Skeletal muscle tissue (tissue), 4 donors: ENCODE results near the gene OR2V2. TPM values are rescaled to one million over a fixed set of nuclear protein-coding genes. Genes with fewer than 3 reads are reported as not detected.
"Not testable (repeated sequence)": the region's sequence is repeated elsewhere in the genome, so short reads cannot be mapped to it uniquely, and the experiment has no call there.

Source experiments
- H3K27ac ChIP-seq: one replicate; pipeline ENCODE4 v1.7.0; 2013; ENCODE audit warnings: mild to moderate bottlenecking, low read depth, low read length, inconsistent platforms
- H3K27me3 ChIP-seq, 3 donors: one replicate each; pipeline ENCODE4 v1.7.0; 2013; ENCODE audit warnings: low read length in 3 of 3; ENCODE audit not compliant: control insufficient read depth in 3 of 3, insufficient read depth in 3 of 3
- H3K36me3 ChIP-seq, 3 donors: one replicate each; pipeline ENCODE4 v1.7.0; 2013; ENCODE audit warnings: low read length in 3 of 3; ENCODE audit not compliant: control insufficient read depth in 3 of 3, insufficient read depth in 3 of 3
- H3K4me1 ChIP-seq, 3 donors: one replicate each; pipeline ENCODE4 v1.7.0; 2013; ENCODE audit warnings: low read length in 3 of 3, mild to moderate bottlenecking in 3 of 3; ENCODE audit not compliant: control insufficient read depth in 3 of 3, insufficient read depth in 3 of 3
- H3K4me3 ChIP-seq, 3 donors: one replicate each; pipeline ENCODE4 v1.7.0; 2013; ENCODE audit warnings: low read length in 3 of 3
- H3K9ac ChIP-seq, 3 donors: one replicate each; pipeline ENCODE4 v1.7.0; 2013; ENCODE audit warnings: low read length in 3 of 3, mild to moderate bottlenecking in 3 of 3, moderate library complexity in 2 of 3, low read depth in 1 of 3
- H3K9me3 ChIP-seq, 3 donors: one replicate each; pipeline ENCODE4 v1.7.0; 2013; ENCODE audit warnings: low read length in 3 of 3; ENCODE audit not compliant: control insufficient read depth in 3 of 3
- total RNA-seq: library from RNA; depleted of rRNA; stranded (reverse); fragments of >200 nt; gene quantifications from one replicate; pipeline ENCODE4 v1.2.3, GENCODE V29; 2014
- donor health status: Osteomylitis.

Gene OR2V2
- total RNA-seq, 1 donor from 2014 or later, result not detected

DNA sequence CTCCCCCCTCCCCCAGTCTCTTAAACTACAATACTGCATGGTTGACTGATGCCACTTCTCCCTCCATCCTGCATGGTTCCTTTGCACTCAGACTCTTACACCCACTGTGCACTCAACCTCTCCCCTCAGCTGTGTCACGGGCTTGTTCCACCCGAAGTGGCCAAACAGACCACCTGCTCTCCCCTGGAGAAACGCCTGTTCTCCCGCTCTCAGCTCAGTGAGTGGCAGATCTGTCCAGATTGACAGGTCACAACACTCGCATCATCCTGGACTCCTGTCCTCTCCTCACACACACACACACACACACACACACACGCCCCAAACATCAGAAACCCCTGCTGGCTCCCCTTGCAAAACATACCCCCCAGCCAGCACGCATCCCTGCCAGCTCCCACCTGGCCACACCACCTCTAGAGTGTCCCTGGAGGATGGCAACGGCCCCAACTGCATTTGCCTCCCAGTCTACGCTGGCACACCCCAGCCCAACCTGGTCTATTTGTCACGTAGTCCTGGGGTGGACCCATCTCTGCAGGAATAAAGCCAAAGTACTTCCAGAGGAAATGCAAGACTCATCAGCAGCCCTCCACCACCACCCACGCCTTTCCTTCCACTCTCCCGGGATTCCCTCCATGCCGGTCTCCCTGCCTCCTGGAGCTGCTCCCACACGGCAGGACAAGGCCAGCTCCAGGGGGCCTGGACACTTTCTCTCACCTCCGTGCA is 19.3 kb upstream of the OR2V2 start:
- H3K27me3 ChIP-seq, result peaks cover 42 to 57% (median 45%) of the 10 kb centered on the region in 3 donors

DNA sequence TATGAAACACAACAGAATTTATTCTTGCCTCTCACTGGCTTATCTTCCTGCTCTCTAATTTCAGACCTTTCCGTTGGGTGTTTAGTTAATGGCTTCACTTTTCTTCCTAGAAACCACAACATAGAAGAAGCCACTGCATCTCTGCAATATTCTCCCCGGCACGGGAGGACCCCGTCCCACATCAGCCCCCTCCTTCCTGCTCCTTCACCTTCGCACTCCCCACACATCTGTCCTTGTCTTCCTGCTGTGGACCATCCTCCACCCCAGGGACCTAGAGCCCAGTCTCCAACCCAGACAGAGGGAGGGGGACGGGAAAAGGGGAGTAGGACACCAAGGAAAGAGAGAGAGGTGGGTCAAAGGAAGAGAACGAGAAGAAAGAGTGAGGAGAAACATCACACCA is 17.8 kb upstream of the OR2V2 start:
- Histone ChIP-seq H3K4me1 (no peaks in the 10 kb centered on the region), H3K27me3 (peaks cover 37 to 58% (median 45%) of the 10 kb centered on the region in 3 donors), H3K9ac (no peak overlapping the region), H3K27ac (no peak overlapping the region), H3K9me3 (no peaks in the 10 kb centered on the region), H3K36me3 (no peaks in the 10 kb centered on the region), H3K4me3 (no peak overlapping the region)

More for the DNA sequence above, 19.3 kb upstream of the OR2V2 start:
- no peaks in the 10 kb centered on the region for H3K4me1 ChIP-seq
- H3K27ac ChIP-seq, result no peak overlapping the region
- no peak overlapping the region for H3K9ac ChIP-seq
- no peaks in the 10 kb centered on the region for H3K36me3 ChIP-seq
- H3K4me3 ChIP-seq, result no peak overlapping the region
- H3K9me3 ChIP-seq, result no peaks in the 10 kb centered on the region

DNA sequence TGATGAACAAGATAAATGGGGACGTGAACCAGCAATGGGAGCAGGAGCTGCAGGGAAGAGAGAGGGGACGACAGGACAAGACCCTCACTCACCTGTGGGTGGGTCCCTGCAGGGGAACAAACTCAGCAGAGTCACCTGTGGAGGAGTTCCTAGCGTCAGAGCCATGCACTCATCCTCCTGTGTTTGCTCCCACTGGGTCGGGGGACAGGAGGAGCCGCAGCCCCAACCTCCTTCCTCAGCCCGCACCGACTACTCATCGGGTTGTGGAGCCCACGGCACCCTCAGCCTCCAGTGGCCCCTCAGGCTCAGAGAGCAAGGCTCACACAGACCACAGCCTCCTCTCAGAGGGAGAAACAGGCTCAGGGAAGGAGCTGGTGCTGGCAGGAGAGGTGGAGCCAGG is 17.3 kb upstream of the OR2V2 start:
- H3K9me3 ChIP-seq, H3K9ac ChIP-seq, H3K4me1 ChIP-seq, H3K27ac ChIP-seq, H3K36me3 ChIP-seq, H3K4me3 ChIP-seq: not testable (repeated sequence)
- H3K27me3 ChIP-seq, result peaks cover 37 to 53% (median 45%) of the 10 kb centered on the region in 3 donors

DNA sequence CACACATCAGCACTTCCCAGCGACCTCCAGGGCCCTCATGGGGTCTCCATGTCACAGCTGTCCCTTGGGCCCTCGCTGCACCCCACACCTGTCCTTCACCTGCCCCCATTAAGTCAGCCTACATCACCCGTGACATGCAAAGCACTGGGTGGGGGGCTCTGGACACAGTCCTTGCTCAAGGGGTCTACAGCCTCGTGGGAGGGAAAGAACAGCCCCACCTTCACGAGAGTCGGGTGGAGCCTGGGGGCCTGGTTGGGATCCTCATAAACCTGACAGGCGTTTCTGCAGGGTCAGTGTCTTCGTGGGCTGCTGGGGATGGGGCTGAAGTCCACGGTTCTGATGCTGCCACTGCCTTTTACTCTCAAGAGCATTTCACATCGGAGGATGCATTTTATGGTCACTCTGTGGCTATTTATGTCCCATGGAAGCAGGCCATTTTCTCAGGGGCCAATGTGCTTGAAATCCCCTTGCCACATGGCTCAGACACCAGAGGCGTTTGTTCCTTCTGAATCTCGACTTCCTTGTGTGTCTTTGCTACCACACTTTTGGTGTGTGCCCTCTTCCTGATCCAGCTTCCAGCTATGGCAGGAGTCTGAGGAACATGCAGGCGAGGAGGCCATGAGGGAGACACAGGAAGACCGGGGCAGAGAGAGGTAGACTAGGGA is 16.4 kb upstream of the OR2V2 start, which contains the start of gene OR2V1:
TSS of gene OR2V1 (minus strand) at position 338 of the 665 bp plus-strand sequence. CDS start 5,865 bp downstream, outside the sequence.
- Histone ChIP-seq H3K4me3 (no peak within 1 kb of the TSS), H3K36me3 (no peaks in the 10 kb centered on the region), H3K9me3 (no peaks in the 10 kb centered on the region), H3K9ac (no peak within 1 kb of the TSS), H3K27me3 (peaks cover 37 to 53% (median 45%) of the 10 kb centered on the region in 3 donors), H3K27ac (no peak within 1 kb of the TSS), H3K4me1 (no peaks in the 10 kb centered on the region)

DNA sequence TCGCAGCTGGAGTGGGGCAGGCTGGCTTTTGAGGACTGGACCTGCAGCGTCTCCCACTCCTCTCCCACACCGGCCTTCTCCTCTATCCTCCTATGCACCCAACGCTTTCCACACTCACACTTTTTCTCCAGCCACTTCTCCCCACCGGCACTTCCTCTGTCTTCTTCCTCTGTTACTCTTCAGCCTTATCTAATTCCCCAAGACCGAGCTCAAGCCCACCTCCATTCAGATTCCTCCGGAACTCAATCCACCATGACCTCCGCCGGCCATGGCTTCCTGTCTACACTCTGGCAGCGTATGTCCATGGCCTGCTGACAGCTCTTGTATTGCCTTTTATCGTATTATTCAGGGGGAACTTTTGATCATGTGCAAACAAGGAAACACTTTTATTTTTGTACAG is 15.9 kb upstream of the OR2V2 start:
- H3K27ac ChIP-seq, result no peak overlapping the region
- peaks cover 37 to 52% (median 44%) of the 10 kb centered on the region in 3 donors for H3K27me3 ChIP-seq
- no peak overlapping the region for H3K9ac ChIP-seq
- H3K4me3 ChIP-seq, result no peak overlapping the region
- H3K4me1 ChIP-seq, result no peaks in the 10 kb centered on the region
- no peaks in the 10 kb centered on the region for H3K36me3 ChIP-seq
- H3K9me3 ChIP-seq, result no peaks in the 10 kb centered on the region

DNA sequence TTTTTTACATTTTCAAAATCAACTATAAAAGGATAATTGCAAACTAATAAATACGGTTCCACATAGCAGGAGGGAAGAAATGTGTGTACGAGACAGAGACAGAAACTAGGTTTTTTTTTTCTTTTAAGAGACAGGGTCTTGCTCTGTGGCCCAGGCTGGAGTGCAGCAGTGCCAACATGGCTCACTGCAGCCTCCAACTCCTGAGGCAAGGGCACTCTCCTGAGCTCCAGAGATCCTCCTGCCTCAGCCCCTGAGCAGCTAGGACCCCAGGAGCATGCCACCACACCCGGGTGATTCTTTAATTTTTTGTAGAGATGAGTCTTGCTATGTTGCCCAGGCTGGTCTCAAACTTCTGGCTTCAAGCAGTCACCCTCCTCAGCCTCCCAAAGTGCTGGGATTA is 14.3 kb upstream of the OR2V2 start:
- Histone ChIP-seq H3K4me3 (no peak overlapping the region), H3K27ac (no peak overlapping the region), H3K36me3 (no peaks in the 10 kb centered on the region), H3K4me1 (no peaks in the 10 kb centered on the region), H3K9me3 (peaks cover 0 to 2% (median 0%) of the 10 kb centered on the region in 3 donors), H3K9ac (no peak overlapping the region), H3K27me3 (peaks cover 25 to 37% (median 28%) of the 10 kb centered on the region in 3 donors)

DNA sequence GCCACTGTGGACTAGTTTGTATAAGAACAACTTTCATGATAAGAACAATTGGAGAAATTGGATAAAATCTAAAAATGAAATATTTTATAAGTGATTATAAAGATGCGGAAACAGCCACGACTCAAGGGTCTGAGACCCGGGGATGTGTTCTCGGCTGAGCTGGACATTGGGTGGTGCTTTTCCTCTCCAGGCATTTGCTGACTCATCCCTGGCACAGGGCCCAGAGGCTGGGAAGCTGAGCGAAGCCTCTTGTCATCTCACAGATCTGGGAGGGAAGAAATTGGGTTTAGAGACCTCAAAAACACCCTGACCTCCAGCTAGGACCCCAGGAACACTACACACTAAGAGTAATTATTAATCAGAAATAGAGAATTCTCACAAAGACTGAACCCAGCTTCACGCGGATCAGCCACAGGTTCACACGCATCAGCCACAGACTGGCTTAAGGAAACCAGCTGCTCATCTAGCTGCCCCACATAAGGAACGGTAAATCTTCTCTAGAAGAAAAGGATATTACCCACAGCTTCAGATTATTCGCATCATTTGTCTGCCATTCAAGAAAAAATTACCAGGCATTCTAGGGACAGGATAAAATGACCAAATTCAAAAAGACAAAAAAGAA is 13.7 kb upstream of the OR2V2 start:
- Histone ChIP-seq H3K4me1 (no peaks in the 10 kb centered on the region), H3K9me3 (peaks cover 0 to 2% (median 0%) of the 10 kb centered on the region in 3 donors), H3K27ac (no peak overlapping the region), H3K27me3 (peaks cover 19 to 31% (median 22%) of the 10 kb centered on the region in 3 donors), H3K36me3 (no peaks in the 10 kb centered on the region), H3K4me3 (no peak overlapping the region), H3K9ac (no peak overlapping the region)

DNA sequence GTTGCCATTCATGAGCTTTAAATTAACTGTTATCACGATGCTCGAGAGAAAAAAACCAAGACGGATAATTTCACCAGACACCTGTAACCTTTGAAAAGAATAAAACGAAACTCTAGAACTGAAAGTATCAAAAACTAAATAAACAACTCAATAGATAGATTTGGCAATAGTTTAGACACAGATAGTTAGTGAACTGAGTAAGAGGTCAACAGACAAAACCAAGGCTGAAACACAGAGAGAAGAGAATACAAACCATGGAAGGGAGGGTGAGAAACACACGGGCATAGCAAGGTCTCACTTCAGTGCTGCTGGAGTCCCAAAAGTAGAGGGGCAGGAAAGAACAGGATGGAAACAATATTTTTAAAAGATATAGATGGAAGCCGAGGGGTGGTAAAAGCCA is 13.1 kb upstream of the OR2V2 start:
- peaks cover 14 to 26% (median 17%) of the 10 kb centered on the region in 3 donors for H3K27me3 ChIP-seq
- no peaks in the 10 kb centered on the region for H3K36me3 ChIP-seq
- H3K4me1 ChIP-seq, result no peaks in the 10 kb centered on the region
- H3K4me3 ChIP-seq, result no peak overlapping the region
- H3K9ac ChIP-seq, result no peak overlapping the region
- peaks cover 0 to 2% (median 0%) of the 10 kb centered on the region in 3 donors for H3K9me3 ChIP-seq
- no peak overlapping the region for H3K27ac ChIP-seq

DNA sequence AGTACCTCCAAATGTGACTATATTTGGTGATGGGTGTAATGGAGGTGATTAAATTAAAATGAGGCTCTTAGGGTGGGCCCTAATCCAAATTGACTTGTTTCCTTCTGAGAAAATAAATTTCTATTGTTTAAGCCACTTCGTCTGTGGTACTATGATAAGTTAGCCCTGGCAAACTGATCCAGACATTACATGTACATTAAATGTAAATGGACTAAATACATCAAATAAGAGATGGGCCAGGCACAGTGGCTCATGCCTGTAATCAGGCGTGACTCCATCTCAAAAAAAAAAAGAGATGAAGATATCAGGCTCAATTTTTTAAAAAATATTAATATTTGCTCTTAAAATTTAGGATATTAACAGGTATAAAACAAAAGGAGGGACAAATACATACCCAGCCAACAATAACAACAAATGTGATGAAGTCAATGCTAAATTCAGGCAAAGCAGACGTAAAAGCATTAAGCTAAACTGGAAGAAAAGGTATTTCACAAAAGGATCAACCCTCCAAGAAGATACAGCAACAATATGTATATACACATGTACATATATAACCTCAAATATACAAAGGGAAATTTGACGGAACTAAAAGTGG is 10.9 kb upstream of the OR2V2 start:
- H3K4me1 ChIP-seq, result no peaks in the 10 kb centered on the region
- H3K36me3 ChIP-seq, result no peaks in the 10 kb centered on the region
- H3K27me3 ChIP-seq, result peaks cover 5 to 7% (median 6%) of the 10 kb centered on the region in 3 donors
- H3K27ac ChIP-seq, result no peak overlapping the region
- no peak overlapping the region for H3K9ac ChIP-seq
- H3K4me3 ChIP-seq, result no peak overlapping the region
- H3K9me3 ChIP-seq, result peaks cover 0 to 2% (median 0%) of the 10 kb centered on the region in 3 donors
